DOHH2 (cell line): ENCODE data around the gene CEP85L.

ENCODE experiments used
- H3F3A ChIP-seq: fragments of 200-600 bp; sonication (generic), shearing (Covaris generic); 2 replicates; pipeline ENCODE4 v1.6.0; 2016; ENCODE audit warnings: antibody characterized with exemption, mild to moderate bottlenecking; ENCODE audit not compliant: control insufficient read depth, insufficient read depth
- H3K27ac ChIP-seq: fragments of 200-600 bp; sonication (generic); 2 replicates; pipeline ENCODE4 v1.5.1; 2014; ENCODE audit warnings: low read depth, mild to moderate bottlenecking, low read length, moderate library complexity
- H3K27me3 ChIP-seq: fragments of 200-600 bp; sonication (generic); 2 replicates; pipeline ENCODE4 v1.6.1; 2014; ENCODE audit warnings: mild to moderate bottlenecking, low read length, mixed read lengths; ENCODE audit not compliant: control insufficient read depth
- H3K36me3 ChIP-seq: fragments of 200-600 bp; sonication (generic); 2 replicates; pipeline ENCODE4 v1.6.1; 2014; ENCODE audit warnings: mild to moderate bottlenecking, low read length, moderate library complexity, mixed read lengths; ENCODE audit not compliant: control insufficient read depth
- H3K4me1 ChIP-seq: fragments of 200-600 bp; sonication (generic); 2 replicates; pipeline ENCODE4 v1.6.1; 2014; ENCODE audit warnings: mild to moderate bottlenecking, low read length, mixed read lengths; ENCODE audit not compliant: control insufficient read depth
- H3K4me2 ChIP-seq: fragments of 200-600 bp; sonication (generic); 2 replicates; pipeline ENCODE4 v1.6.0; 2014; ENCODE audit warnings: mild to moderate bottlenecking, low read length, moderate library complexity
- H3K4me3 ChIP-seq: fragments of 200-600 bp; sonication (generic); 2 replicates; pipeline ENCODE4 v1.5.1; 2014; ENCODE audit warnings: mild to moderate bottlenecking, low read length, mixed read lengths
- H3K79me2 ChIP-seq: fragments of 200-600 bp; sonication (generic); 2 replicates; pipeline ENCODE4 v1.6.1; 2014; ENCODE audit warnings: mild to moderate bottlenecking, low read length, mixed read lengths; ENCODE audit not compliant: control insufficient read depth
- H3K9me2 ChIP-seq: fragments of 200-600 bp; sonication (generic); replicated peaks from 2 replicates; pipeline ENCODE4 v1.6.1; 2014; ENCODE audit warnings: mild to moderate bottlenecking, low read length, mixed read lengths; ENCODE audit not compliant: control insufficient read depth
- H3K9me3 ChIP-seq: fragments of 200-600 bp; sonication (generic); 2 replicates; pipeline ENCODE4 v1.6.1; 2014; ENCODE audit warnings: antibody characterized with exemption, low read length, mixed read lengths; ENCODE audit not compliant: control insufficient read depth, insufficient read depth
- H4K20me1 ChIP-seq: fragments of 200-600 bp; sonication (generic); 2 replicates; pipeline ENCODE4 v1.6.0; 2014; ENCODE audit warnings: low read depth, mild to moderate bottlenecking, antibody characterized with exemption, low read length, moderate library complexity; ENCODE audit not compliant: control insufficient read depth, insufficient read depth
- CTCF ChIP-seq: fragments of 200-600 bp; sonication (generic); IDR thresholded peaks from one replicate; pipeline ENCODE4 v1.5.1; 2014; ENCODE audit warnings: antibody characterized with exemption, mild to moderate bottlenecking, low read depth, low read length; ENCODE audit not compliant: poor library complexity, severe bottlenecking
- EZH2phosphoT487 ChIP-seq: fragments of 200-600 bp; sonication (generic); IDR thresholded peaks from 2 replicates; pipeline ENCODE4 v1.6.1; 2017; ENCODE audit warnings: borderline replicate concordance, mild to moderate bottlenecking, antibody characterized with exemption, low read length, moderate library complexity, mixed read lengths

The CEP85L gene

GRCh38 chr6:118651282-118652050 is at the start of gene CEP85L:
Gene CEP85L (minus strand): TSS chr6:118651591. CDS start chr6:118651269, 322 bp downstream.
- no peak for TF ChIP-seq EZH2phosphoT487
- no peak for TF ChIP-seq CTCF
- Histone ChIP-seq H3K36me3 (0 out of 2 replicates have a peak, but pooled peaks cover 3% of the 10 kb centered on the region), H3K4me3 (peak within 1 kb of the TSS; percentile 93), H3K9me3 (no peaks in the 10 kb centered on the region), H4K20me1 (peaks cover 11% of the 10 kb centered on the region; the same call in 1 of the 2 replicates), H3K4me1 (peaks cover 39% of the 10 kb centered on the region), H3K9me2 (no peaks in the 10 kb centered on the region), H3K4me2 (peak within 1 kb of the TSS; percentile 97), H3K27ac (peak within 1 kb of the TSS; percentile 62), H3K27me3 (peaks cover 7% of the 10 kb centered on the region; the same call in 1 of the 2 replicates), H3F3A (peaks cover 9% of the 10 kb centered on the region), H3K79me2 (peaks cover 46% of the 10 kb centered on the region)

DNA sequence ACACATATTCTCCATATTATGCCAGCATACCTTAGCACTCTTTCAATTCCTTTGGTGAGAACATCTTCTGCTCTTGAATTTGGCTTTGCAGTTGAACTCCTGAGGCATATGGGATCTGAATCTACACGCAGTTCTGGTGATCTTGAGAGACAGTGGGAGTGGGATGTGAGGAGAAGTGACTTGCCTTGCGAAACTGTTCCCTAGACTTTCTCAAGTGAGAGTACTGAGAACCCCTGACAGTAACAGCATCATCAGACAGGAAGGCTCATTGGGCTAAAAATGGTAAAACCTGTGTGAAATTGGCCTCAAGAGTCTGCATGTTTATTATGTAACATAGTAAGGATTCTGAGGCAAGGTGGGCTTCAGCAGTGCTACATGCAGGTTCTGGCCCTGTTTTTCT is 49.1 kb upstream of the CEP85L start:
- no peak for TF ChIP-seq EZH2phosphoT487
- no peak for TF ChIP-seq CTCF
- Histone ChIP-seq H3K27me3 (no peaks in the 10 kb centered on the region), H4K20me1 (no peaks in the 10 kb centered on the region), H3F3A (no peaks in the 10 kb centered on the region), H3K9me3 (no peaks in the 10 kb centered on the region), H3K4me1 (peaks cover 17% of the 10 kb centered on the region), H3K9me2 (no peaks in the 10 kb centered on the region), H3K79me2 (peaks cover 3% of the 10 kb centered on the region), H3K36me3 (no peaks in the 10 kb centered on the region), H3K27ac (no peak overlapping the region), H3K4me2 (no peak overlapping the region), H3K4me3 (no peak overlapping the region)

- no peaks in the 10 kb centered on the region for H3K4me1 ChIP-seq
- H3K9me2 ChIP-seq: no peaks in the 10 kb centered on the region
- H3K4me3 ChIP-seq: no peak overlapping the region
- H3K27me3 ChIP-seq: no peaks in the 10 kb centered on the region
- H3K79me2 ChIP-seq: no peaks in the 10 kb centered on the region; the same call in 1 of the 2 replicates
- TF ChIP-seq CTCF (no peak), EZH2phosphoT487 (no peak)
- no peak overlapping the region for H3K4me2 ChIP-seq
- no peaks in the 10 kb centered on the region for H4K20me1 ChIP-seq
- no peak overlapping the region for H3K27ac ChIP-seq
- no peaks in the 10 kb centered on the region for H3F3A ChIP-seq
- 0 out of 2 replicates have a peak, but pooled peaks cover 2% of the 10 kb centered on the region for H3K9me3 ChIP-seq
- H3K36me3 ChIP-seq: no peaks in the 10 kb centered on the region
Observed at GRCh38 chr6:118697554-118697953, 46.2 kb upstream of the CEP85L start.
